Endothelial cell of umbilical vein (primary cell): ENCODE data around the gene SOX13.

Source experiments
- CTCF ChIP-seq, 2 donors: IDR thresholded peaks; 1 replicate in 1 of 2; 2 replicates in 1 of 2; pipeline ENCODE4 v1.5.1; 2011; ENCODE audit warnings: low read length in 2 of 2, mild to moderate bottlenecking in 2 of 2, moderate library complexity in 2 of 2, control low read depth in 1 of 2, inconsistent platforms in 1 of 2, low read depth in 1 of 2; ENCODE audit not compliant: insufficient read depth in 1 of 2; ENCODE audit errors: extremely low read depth in 1 of 2
- EZH2 ChIP-seq: IDR thresholded peaks from 2 replicates; pipeline ENCODE4 v1.6.1; 2012; ENCODE audit warnings: borderline replicate concordance, low read depth, mild to moderate bottlenecking, moderate library complexity, low read length, inconsistent platforms; ENCODE audit not compliant: severe bottlenecking
- FOS ChIP-seq: IDR thresholded peaks from 2 replicates; pipeline ENCODE4 v1.6.1; 2011; ENCODE audit warnings: mild to moderate bottlenecking, low read length, moderate library complexity, borderline replicate concordance; ENCODE audit not compliant: insufficient read depth
- GATA2 ChIP-seq: IDR thresholded peaks from 2 replicates; pipeline ENCODE4 v1.7.0; 2011; ENCODE audit warnings: low read depth, mild to moderate bottlenecking, moderate library complexity, mixed read lengths, low read length; ENCODE audit not compliant: insufficient read length, insufficient read depth
- JUN ChIP-seq: IDR thresholded peaks from 2 replicates; pipeline ENCODE4 v1.6.1; 2011; ENCODE audit warnings: borderline replicate concordance, low read depth; ENCODE audit not compliant: insufficient read length, insufficient read depth
- MAX ChIP-seq: IDR thresholded peaks from 2 replicates; pipeline ENCODE4 v1.6.1; 2011; ENCODE audit not compliant: insufficient read depth, insufficient read length
- MYC ChIP-seq: IDR thresholded peaks from one replicate; pipeline ENCODE4 v1.6.1; 2011; ENCODE audit warnings: mild to moderate bottlenecking, low read depth, low read length
- POLR2A ChIP-seq: IDR thresholded peaks from 2 replicates; pipeline ENCODE4 v1.6.1; 2012; ENCODE audit warnings: low read depth, mild to moderate bottlenecking, control low read depth, low read length
- POLR2AphosphoS5 ChIP-seq: IDR thresholded peaks from 2 replicates; pipeline ENCODE4 v1.6.1; 2012; ENCODE audit warnings: low read depth, mild to moderate bottlenecking, control low read depth, low read length, moderate library complexity; ENCODE audit not compliant: insufficient read depth

GRCh38 chr1:204075139-204075521 is 2.2 kb downstream of the SOX13 start:
- no peak for TF ChIP-seq CTCF (IDR thresholded peaks at IDR 0.05; ENCODE audit: extremely low read depth in 1 of 2, insufficient read depth in 1 of 2, low read depth in 1 of 2, low read length in 2 of 2)
- TF ChIP-seq POLR2AphosphoS5: no peak
- TF ChIP-seq POLR2A: no peak
- TF ChIP-seq MAX: no peak
- TF ChIP-seq MYC: no peak
- no peak for TF ChIP-seq EZH2
- TF ChIP-seq GATA2: no peak
- TF ChIP-seq FOS: no peak
- TF ChIP-seq JUN: no peak
